Chondrocyte (in vitro differentiated cells): ENCODE measurements around the gene CENPV. TPM values are rescaled to one million over a fixed set of nuclear protein-coding genes. Genes with fewer than 3 reads are reported as not detected.

Experiments used
- DNase-seq: peaks from one replicate; pipeline ENCODE4 v3.0.0; 2021; ENCODE audit warnings: mixed read lengths, low spot score
- H3K27ac Mint-ChIP-seq: one replicate; pipeline ENCODE4 v1.8.0; 2021; ENCODE audit warnings: mild to moderate bottlenecking, moderate library complexity, mixed read lengths; ENCODE audit not compliant: unreplicated experiment
- H3K27me3 Mint-ChIP-seq: 2 replicates; pipeline ENCODE4 v1.8.0; 2021; ENCODE audit warnings: low read depth, mixed read lengths
- H3K36me3 Mint-ChIP-seq: 2 replicates; pipeline ENCODE4 v1.8.0; 2021; ENCODE audit warnings: low read depth, mixed read lengths
- H3K4me1 Mint-ChIP-seq: 2 replicates; pipeline ENCODE4 v1.8.0; 2021; ENCODE audit warnings: low read depth, mild to moderate bottlenecking, mixed read lengths
- H3K4me3 Mint-ChIP-seq: one replicate; pipeline ENCODE4 v1.8.0; 2021; ENCODE audit warnings: mild to moderate bottlenecking, moderate library complexity, mixed read lengths; ENCODE audit not compliant: unreplicated experiment
- H3K9me3 Mint-ChIP-seq: 2 replicates; pipeline ENCODE4 v1.8.0; 2021; ENCODE audit warnings: low read depth, mixed read lengths
- CTCF ChIP-seq: fragments of 200-600 bp; sonication (generic); IDR thresholded peaks from 2 replicates; pipeline ENCODE4 v1.5.0; 2021; ENCODE audit warnings: antibody characterized with exemption, mild to moderate bottlenecking, moderate library complexity
- total RNA-seq: library from RNA; stranded (reverse); gene quantifications from 3 replicates; pipeline ENCODE4 v1.2.1, GENCODE V29; 2021

The CENPV gene
- total RNA-seq, 1 donor from 2014 or later = 12.3 TPM

GRCh38 chr17:16364625-16365024, 11.4 kb upstream of the CENPV start:
- H3K27ac Mint-ChIP-seq = no peak overlapping the region
- no peak overlapping the region for H3K4me3 Mint-ChIP-seq
- H3K9me3 Mint-ChIP-seq = no peaks in the 10 kb centered on the region
- DNase-seq = no peak
- H3K36me3 Mint-ChIP-seq = no peaks in the 10 kb centered on the region
- H3K4me1 Mint-ChIP-seq = no peaks in the 10 kb centered on the region
- TF ChIP-seq CTCF = no peak
- H3K27me3 Mint-ChIP-seq = no peaks in the 10 kb centered on the region

DNA sequence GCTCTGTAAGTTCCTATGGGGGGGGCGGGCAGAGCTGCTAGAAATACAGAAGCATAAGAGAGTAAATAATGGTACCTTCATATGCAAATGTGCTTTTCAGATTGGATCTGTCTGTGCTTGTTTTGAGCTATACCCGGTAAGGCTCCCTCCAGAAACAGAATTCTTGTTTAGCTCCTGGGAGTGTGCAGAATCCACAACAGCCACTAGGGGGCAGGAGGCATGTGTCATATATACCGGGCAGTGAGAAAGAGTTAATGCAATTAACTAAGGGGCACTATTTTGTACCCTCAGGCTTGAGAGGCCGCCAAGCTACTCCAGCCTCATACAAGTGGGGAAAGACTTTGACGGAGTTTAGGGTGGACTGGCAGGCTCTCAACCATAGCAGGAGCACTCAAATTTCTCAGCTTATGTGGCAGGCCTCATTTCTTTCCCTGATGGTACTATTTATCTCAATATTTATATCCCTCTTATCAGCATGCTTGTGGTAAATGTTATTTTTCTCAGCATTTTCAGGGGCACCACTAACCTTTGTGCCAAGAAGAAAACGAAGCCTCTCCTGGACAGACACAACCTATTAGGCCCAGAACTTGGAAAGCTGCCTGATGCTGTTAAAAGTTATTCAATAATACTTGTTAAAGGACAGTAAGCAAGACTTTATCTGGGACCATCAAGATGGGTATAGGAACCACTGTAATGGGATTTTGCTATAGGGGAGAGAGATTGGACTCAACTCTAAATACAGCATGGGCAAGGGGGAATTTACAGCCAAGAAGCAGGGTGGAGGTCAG, 10.7 kb upstream of the CENPV start:
- H3K4me1 Mint-ChIP-seq = no peaks in the 10 kb centered on the region
- H3K4me3 Mint-ChIP-seq = no peak overlapping the region

DNA sequence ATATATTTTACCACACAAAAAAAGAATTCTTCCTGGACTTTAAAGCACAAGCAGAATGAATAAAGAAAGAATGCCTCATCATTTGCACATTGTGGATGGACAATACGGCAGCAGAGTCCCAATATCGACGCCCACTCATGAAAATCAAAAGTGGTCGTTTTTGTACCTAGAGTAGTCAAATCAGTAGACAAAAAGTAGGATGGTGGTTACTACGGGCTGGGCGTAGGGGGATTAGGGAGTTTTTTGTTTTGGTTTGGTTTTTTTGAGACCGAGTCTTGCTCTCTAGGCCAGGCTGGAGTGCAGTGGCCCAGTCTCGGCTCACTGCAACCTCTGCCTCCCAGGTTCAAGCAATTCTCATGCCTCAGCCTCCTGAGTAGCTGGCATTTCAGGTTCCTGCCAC, 8.6 kb upstream of the CENPV start:
- TF ChIP-seq CTCF = no peak
- H3K4me1 Mint-ChIP-seq = no peaks in the 10 kb centered on the region
- H3K9me3 Mint-ChIP-seq = no peaks in the 10 kb centered on the region
- H3K27ac Mint-ChIP-seq = no peak overlapping the region
- DNase-seq = peak; percentile 7
- H3K4me3 Mint-ChIP-seq = no peak overlapping the region
- no peaks in the 10 kb centered on the region for H3K36me3 Mint-ChIP-seq
- no peaks in the 10 kb centered on the region for H3K27me3 Mint-ChIP-seq

More for the DNA sequence above, 10.7 kb upstream of the CENPV start:
- peak; percentile 95 for TF ChIP-seq CTCF
- H3K27me3 Mint-ChIP-seq = no peaks in the 10 kb centered on the region
- H3K36me3 Mint-ChIP-seq = no peaks in the 10 kb centered on the region
- no peaks in the 10 kb centered on the region for H3K9me3 Mint-ChIP-seq
- peak; percentile 43 for DNase-seq
- no peak overlapping the region for H3K27ac Mint-ChIP-seq

GRCh38 chr17:16358394-16358793, 5.1 kb upstream of the CENPV start:
- DNase-seq = no peak
- Mint-ChIP-seq H3K4me1 (no peaks in the 10 kb centered on the region), H3K36me3 (no peaks in the 10 kb centered on the region), H3K4me3 (no peak overlapping the region), H3K27me3 (no peaks in the 10 kb centered on the region), H3K27ac (no peak overlapping the region), H3K9me3 (no peaks in the 10 kb centered on the region)
- no peak for TF ChIP-seq CTCF

- H3K9me3 Mint-ChIP-seq = no peaks in the 10 kb centered on the region
- H3K27ac Mint-ChIP-seq = peak overlapping the region; percentile 32
- H3K36me3 Mint-ChIP-seq = no peaks in the 10 kb centered on the region
- peak; percentile 37 for DNase-seq
- TF ChIP-seq CTCF = no peak
- no peaks in the 10 kb centered on the region for H3K27me3 Mint-ChIP-seq
- H3K4me1 Mint-ChIP-seq = peaks cover 14% of the 10 kb centered on the region
- H3K4me3 Mint-ChIP-seq = peak overlapping the region; percentile 59
Measured at GRCh38 chr17:16354585-16354984, 1.3 kb upstream of the CENPV start.
